K562 (cell line): Measurements from ENCODE around the gene PAQR7. TPM values are rescaled to one million over a fixed set of nuclear protein-coding genes. Genes with fewer than 3 reads are reported as not detected.

Source experiments
- CBFB ChIP-seq: sonication (generic); formaldehyde crosslinking; IDR thresholded peaks from 2 replicates; pipeline ENCODE4 v1.4.0; 2020; ENCODE audit warnings: mild to moderate bottlenecking, missing genetic modification reagents
- ESRRA ChIP-seq: fragments of 450-650 bp; IDR thresholded peaks from 2 replicates; pipeline ENCODE4 v1.6.1; 2014; ENCODE audit warnings: low read depth, mild to moderate bottlenecking, moderate library complexity, borderline replicate concordance
- MYBL2 ChIP-seq, 2 experiments: fragments of 450-650 bp in 1 of 2; sonication (generic) in 1 of 2; formaldehyde crosslinking in 1 of 2; IDR thresholded peaks; 2 replicates each; pipeline versions ENCODE4 v1.6.1 to v1.8.1; 2017 to 2022; ENCODE audit warnings: borderline replicate concordance in 1 of 2, inconsistent platforms in 1 of 2, low read depth in 1 of 2, mild to moderate bottlenecking in 1 of 2, missing genetic modification reagents in 1 of 2, moderate library complexity in 1 of 2
- RAD21 ChIP-seq, 2 experiments: fragments of 250-450 bp in 1 of 2; fragments of 450-650 bp in 1 of 2; sonication (Bioruptor Pico) in 1 of 2; formaldehyde crosslinking in 1 of 2; IDR thresholded peaks in 1 of 2; conservative IDR thresholded peaks in 1 of 2; 2 replicates each; pipeline versions ENCODE4 v1.4.0 to v1.8.0; 2020 to 2022; ENCODE audit warnings: mild to moderate bottlenecking in 2 of 2, moderate library complexity in 1 of 2
- RAD51 ChIP-seq: fragments of 450-650 bp; IDR thresholded peaks from 2 replicates; pipeline ENCODE4 v1.7.1; 2016; ENCODE audit warnings: low read depth, mild to moderate bottlenecking, borderline replicate concordance
- RNF2 ChIP-seq: sonication (generic); IDR thresholded peaks from 2 replicates; pipeline ENCODE4 v1.6.1; 2016
- SIN3A ChIP-seq, 2 experiments: fragments of 150-350 bp in 1 of 2; IDR thresholded peaks; 2 replicates each; pipeline ENCODE4 v1.6.1; 2011 to 2016; ENCODE audit warnings: borderline replicate concordance in 2 of 2, low read depth in 2 of 2, low read length in 2 of 2, mild to moderate bottlenecking in 2 of 2, moderate library complexity in 2 of 2; ENCODE audit not compliant: control insufficient read depth in 1 of 2
- ZC3H8 ChIP-seq: fragments of 450-650 bp; IDR thresholded peaks from 2 replicates; pipeline ENCODE4 v1.6.1; 2017
- ZNF23 ChIP-seq: fragments of 250-450 bp; sonication (Bioruptor Pico); IDR thresholded peaks from 2 replicates; pipeline ENCODE4 v1.4.0; 2020; ENCODE audit warnings: mild to moderate bottlenecking
- ZNF282 ChIP-seq: sonication (generic); formaldehyde crosslinking; IDR thresholded peaks from 2 replicates; pipeline ENCODE4 v1.8.1; 2023; ENCODE audit warnings: missing genetic modification reagents
- polyA plus RNA-seq, 8 experiments: library from polyadenylated mRNA; depleted of rRNA in 4 of 8; stranded (reverse) in 5 of 8; unstranded in 3 of 8; fragments of >200 nt; fragmentation: Nextera tagmentation in 2 of 8; fragmentation: Illumina TruSeq in 1 of 8; extraction: Ambion mirVana in 2 of 8; extraction: Trizol in 1 of 8; gene quantifications; 2 replicates each; pipeline versions ENCODE4 v1.2.1 to v1.2.3, GENCODE V29; 2011 to 2014; ENCODE audit warnings: inconsistent platforms in 1 of 8, missing spikeins in 1 of 8
- total RNA-seq, 7 experiments: library from RNA; depleted of rRNA in 6 of 7; stranded (reverse); fragments of >200 nt in 6 of 7; fragmentation: Illumina TruSeq in 2 of 7; extraction: Trizol in 2 of 7; gene quantifications; 2 replicates each; pipeline versions ENCODE4 v1.2.1 to v1.2.3, GENCODE V29; 2011 to 2021; ENCODE audit warnings: low replicate concordance in 1 of 7
- TF ChIP-seq, protein P1 (sequence below): IDR thresholded peaks from 2 replicates; pipeline ENCODE4 v1.6.1; 2016; ENCODE audit warnings: missing genetic modification characterization, missing compliant biosample characterization
- TF ChIP-seq, protein P2 (sequence below): fragments of 450-650 bp; IDR thresholded peaks from 2 replicates; pipeline ENCODE4 v1.6.1; 2016; ENCODE audit warnings: antibody characterized with exemption
- TF ChIP-seq, protein P3 (sequence below): fragments of 250-450 bp; sonication (Bioruptor Pico); IDR thresholded peaks from 2 replicates; pipeline ENCODE4 v1.5.0; 2021; ENCODE audit warnings: mild to moderate bottlenecking, moderate library complexity
- TF ChIP-seq, protein P4 (sequence below): sonication (generic); formaldehyde crosslinking; IDR thresholded peaks from 2 replicates; pipeline ENCODE4 v1.8.0; 2023; ENCODE audit warnings: missing genetic modification reagents, mild to moderate bottlenecking, borderline replicate concordance

Gene PAQR7
- total and polyA plus RNA-seq, 9 of the 15 experiments (the other 6 are each of a cell fraction or from before 2014, with no cell fraction given) = 1.1 to 5.2 (median 2.6) TPM

DNA sequence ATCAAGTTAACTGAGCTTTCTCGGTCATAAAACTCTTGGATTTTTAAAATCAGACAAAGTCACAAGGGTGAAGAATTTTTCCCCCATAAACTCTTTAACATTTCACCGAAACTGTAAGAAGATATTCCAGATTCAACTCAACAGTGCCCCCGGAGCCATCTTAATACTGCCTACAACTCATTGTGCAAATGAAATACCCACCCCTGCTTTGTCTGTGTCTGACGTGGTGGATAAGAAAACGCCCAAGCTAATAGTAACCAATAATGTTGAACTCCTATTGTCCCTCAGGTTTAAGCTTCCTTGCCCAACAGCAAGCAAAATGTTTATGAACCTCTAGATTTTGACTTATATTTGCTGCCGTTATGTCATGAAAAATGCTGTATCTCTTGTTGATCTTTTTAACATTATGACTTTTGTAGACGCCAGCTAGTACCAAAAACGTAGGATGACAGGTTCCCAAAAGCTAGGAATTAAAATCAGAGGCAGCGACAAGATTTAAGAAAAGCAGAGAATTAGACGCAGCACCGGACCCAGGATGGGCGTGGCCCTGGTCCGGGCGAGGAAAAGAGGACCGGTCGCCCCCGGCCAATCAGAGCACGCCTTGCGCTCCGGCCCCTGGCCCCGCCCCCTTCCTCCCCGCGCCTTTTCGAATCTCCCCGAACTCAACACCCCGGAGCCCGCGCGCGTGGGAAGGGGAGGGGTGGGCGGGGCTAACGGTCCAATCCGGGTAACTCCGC lies 29.6 kb upstream of the PAQR7 start (continued):
- TF ChIP-seq, protein P1, sequence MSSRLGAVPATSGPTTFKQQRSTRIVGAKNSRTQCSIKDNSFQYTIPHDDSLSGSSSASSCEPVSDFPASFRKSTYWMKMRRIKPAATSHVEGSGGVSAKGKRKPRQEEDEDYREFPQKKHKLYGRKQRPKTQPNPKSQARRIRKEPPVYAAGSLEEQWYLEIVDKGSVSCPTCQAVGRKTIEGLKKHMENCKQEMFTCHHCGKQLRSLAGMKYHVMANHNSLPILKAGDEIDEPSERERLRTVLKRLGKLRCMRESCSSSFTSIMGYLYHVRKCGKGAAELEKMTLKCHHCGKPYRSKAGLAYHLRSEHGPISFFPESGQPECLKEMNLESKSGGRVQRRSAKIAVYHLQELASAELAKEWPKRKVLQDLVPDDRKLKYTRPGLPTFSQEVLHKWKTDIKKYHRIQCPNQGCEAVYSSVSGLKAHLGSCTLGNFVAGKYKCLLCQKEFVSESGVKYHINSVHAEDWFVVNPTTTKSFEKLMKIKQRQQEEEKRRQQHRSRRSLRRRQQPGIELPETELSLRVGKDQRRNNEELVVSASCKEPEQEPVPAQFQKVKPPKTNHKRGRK (tag) = no peak
- TF ChIP-seq RAD51 = no peak
- TF ChIP-seq, protein P2, sequence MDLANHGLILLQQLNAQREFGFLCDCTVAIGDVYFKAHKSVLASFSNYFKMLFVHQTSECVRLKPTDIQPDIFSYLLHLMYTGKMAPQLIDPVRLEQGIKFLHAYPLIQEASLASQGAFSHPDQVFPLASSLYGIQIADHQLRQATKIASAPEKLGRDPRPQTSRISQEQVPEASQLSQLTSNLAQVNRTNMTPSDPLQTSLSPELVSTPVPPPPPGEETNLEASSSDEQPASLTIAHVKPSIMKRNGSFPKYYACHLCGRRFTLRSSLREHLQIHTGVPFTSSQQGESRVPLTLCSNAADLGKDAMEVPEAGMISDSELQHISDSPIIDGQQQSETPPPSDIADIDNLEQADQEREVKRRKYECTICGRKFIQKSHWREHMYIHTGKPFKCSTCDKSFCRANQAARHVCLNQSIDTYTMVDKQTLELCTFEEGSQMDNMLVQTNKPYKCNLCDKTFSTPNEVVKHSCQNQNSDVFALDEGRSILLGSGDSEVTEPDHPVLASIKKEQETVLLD = no peak
- TF ChIP-seq ZNF23 (CRISPR knock-in tag) = no peak
- TF ChIP-seq, protein P3, sequence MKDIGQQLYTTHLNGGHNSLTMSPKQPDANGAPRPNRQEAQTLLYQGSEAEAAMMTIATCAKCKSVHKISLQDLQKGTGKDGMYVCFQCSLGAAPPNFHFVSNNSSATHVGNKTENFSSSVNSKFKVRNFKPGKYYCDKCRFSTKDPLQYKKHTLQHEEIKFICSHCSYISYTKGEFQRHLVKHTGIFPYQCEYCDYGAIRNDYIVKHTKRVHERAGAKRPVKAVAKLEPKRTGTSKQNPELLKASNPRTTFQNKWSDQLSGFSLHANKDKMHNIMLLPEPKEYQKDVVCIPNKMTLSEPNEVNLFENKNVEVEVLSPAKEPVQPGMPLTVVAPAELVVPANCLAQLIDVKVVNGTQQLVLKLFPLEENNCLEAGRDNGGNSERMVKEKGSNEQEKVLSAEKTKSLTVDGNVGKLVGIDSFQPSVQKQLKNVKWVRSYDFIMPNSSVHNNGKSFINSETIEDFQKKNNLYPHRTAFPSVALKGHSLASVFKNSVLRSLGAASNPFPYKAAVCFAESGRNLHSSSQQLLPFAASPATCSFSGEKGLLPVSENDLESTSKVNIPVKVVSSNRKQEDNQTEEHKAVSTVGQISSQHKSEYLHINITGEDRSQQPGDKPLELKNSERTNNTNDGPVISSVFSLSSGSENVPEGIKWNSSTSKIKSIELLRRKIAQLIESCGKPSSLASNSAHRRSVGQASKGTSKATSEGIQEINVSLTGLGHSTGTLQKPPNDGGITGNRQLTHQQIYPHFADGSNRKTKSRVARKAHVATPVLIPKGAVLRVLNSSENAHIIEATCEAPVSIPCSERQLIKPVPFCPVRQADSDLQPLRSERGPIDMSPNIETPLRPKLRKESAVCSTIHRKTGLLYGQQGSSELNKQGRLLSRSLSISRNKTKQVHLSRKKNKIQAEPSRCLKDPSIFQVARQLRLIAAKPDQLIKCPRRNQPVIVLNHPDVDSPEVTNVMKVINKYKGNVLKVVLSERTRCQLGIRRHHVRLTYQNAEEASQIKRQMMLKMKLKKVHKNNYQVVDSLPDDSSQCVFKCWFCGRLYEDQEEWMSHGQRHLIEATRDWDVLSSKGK (CRISPR knock-in tag) = no peak
- TF ChIP-seq ESRRA = no peak
- TF ChIP-seq ZC3H8 = no peak
- TF ChIP-seq RAD21 (CRISPR knock-in tag; conservative IDR thresholded peaks at IDR 0.05 in 1 of 2, IDR thresholded peaks at IDR 0.05 in 1 of 2) = 0 out of 4 replicates have a peak, but pooled peaks of 1 of the 2 experiments have one; percentile 5
- TF ChIP-seq RNF2 = no peak
- TF ChIP-seq, protein P4, sequence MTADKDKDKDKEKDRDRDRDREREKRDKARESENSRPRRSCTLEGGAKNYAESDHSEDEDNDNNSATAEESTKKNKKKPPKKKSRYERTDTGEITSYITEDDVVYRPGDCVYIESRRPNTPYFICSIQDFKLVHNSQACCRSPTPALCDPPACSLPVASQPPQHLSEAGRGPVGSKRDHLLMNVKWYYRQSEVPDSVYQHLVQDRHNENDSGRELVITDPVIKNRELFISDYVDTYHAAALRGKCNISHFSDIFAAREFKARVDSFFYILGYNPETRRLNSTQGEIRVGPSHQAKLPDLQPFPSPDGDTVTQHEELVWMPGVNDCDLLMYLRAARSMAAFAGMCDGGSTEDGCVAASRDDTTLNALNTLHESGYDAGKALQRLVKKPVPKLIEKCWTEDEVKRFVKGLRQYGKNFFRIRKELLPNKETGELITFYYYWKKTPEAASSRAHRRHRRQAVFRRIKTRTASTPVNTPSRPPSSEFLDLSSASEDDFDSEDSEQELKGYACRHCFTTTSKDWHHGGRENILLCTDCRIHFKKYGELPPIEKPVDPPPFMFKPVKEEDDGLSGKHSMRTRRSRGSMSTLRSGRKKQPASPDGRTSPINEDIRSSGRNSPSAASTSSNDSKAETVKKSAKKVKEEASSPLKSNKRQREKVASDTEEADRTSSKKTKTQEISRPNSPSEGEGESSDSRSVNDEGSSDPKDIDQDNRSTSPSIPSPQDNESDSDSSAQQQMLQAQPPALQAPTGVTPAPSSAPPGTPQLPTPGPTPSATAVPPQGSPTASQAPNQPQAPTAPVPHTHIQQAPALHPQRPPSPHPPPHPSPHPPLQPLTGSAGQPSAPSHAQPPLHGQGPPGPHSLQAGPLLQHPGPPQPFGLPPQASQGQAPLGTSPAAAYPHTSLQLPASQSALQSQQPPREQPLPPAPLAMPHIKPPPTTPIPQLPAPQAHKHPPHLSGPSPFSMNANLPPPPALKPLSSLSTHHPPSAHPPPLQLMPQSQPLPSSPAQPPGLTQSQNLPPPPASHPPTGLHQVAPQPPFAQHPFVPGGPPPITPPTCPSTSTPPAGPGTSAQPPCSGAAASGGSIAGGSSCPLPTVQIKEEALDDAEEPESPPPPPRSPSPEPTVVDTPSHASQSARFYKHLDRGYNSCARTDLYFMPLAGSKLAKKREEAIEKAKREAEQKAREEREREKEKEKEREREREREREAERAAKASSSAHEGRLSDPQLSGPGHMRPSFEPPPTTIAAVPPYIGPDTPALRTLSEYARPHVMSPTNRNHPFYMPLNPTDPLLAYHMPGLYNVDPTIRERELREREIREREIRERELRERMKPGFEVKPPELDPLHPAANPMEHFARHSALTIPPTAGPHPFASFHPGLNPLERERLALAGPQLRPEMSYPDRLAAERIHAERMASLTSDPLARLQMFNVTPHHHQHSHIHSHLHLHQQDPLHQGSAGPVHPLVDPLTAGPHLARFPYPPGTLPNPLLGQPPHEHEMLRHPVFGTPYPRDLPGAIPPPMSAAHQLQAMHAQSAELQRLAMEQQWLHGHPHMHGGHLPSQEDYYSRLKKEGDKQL (CRISPR knock-in tag) = no peak
- peak in 1 of 2 experiments; percentile 61; a peak in 1 of 4 replicates for TF ChIP-seq SIN3A (IDR thresholded peaks at IDR 0.05; ENCODE audit: borderline replicate concordance in 2 of 2, control insufficient read depth in 1 of 2, low read depth in 2 of 2, low read length in 2 of 2)
- no peak for TF ChIP-seq ZNF282 (CRISPR knock-in tag)
- peak; percentile 92 for TF ChIP-seq MYBL2 (IDR thresholded peaks at IDR 0.05; ENCODE audit: low read depth)
- no peak for TF ChIP-seq MYBL2 (CRISPR knock-in tag; IDR thresholded peaks at IDR 0.05; ENCODE audit: borderline replicate concordance)
- TF ChIP-seq CBFB (CRISPR knock-in tag) = no peak
